ENCODE results near the gene MKI67.

Gene MKI67

DNA sequence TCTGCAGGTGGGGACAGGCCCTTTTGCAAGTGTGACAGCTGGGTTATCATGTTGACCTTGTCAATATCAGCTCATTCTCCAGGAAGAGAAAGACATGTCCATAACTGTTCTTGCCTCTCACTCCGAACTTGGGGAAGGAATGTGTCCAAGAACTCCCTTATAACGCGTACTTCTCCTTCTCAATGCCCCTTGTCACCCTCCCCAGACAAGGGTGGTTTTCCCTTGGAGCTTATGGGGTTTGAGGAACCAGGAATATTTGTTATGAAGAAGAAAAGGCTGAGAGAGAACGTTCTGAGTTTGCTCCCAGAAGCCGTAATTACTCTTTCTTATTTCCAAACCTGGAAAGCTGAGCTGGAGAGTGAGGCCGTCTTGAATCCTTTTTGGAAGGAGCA lies 77.4 kb downstream of the MKI67 start:
- no peak for DNase-seq

DNA sequence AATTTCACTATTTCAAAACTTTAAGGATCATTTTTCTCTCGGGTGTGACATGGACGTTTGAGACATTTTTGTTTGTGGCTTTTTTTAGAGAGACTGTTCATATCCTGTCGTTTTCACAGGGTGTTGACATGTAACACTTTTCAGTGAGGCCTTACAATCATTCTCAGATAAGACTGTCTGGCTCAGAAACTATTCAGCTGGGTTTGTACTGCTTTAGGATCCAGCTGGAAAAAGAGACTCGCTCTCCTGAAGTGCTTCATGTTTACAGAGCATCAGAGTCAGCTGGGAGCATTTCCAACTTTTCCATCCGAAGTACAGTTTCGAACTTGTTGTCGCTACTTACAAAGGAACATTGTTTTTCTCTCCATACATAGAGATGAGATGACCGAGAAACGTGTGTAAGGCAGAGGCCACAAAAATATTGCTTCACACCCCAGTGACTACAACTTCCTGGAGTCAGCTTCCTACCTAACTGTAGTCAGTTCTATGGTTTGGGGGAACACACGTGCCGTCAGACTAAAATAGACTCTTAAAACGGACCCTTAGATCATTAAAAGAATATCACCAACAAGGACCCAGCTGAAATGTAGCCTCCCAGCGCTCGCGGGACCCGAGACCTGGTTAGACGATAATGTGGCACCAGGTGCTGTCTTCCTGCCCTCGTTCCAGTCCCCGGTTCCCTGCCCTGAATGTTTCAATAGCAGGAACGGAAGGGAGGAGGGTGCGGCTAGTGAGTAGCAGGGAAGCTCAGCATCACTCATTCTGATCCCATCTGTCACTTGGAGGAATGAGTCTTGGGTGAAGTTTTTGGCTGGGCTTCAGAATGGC lies 78.0 kb downstream of the MKI67 start:
- DNase-seq: no peak

DNA sequence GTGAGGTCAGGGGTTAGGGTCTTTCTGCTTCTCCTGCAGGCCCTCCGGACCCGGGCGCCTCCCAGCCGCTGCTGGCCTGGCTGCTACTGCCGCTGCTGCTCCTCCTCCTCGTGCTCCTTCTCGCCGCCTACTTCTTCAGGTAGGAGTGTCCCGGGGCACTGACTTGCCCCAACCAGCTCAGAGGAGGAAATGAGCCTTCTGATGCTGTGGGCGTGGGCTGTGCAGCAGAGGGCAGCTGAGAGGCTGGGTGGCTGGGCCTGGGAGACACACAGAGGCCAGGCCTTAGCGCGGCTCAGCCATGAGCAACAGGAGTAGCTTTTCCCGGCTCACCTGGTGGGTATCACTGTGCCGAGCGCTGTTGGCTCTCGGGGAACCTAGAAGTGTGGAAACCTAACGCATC lies 78.9 kb downstream of the MKI67 start:
- DNase-seq: no peak

DNA sequence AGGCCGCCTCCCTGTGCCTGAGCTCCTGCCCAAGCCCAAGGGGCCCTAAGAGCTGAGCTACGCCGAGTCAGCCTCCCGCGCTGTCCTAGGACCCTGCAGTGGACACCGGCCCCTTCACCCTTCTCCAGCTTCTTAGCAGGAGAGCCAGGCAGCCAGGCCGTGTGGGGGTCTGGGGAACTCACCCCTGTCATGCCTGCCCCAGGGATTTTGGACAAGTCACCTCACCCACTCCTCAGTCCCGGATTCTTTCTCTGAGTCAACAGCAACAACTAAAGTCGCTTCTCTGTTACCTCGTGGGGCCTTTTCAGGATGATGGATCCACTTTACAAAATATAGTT lies 79.3 kb downstream of the MKI67 start:
- no peak for DNase-seq

All from NCI-H748 treated with DMSO at 0.1 percent for 48 hours (cell line).